ENCODE data around the gene RB1.
"Not testable (repeated sequence)": the region's sequence is repeated elsewhere in the genome, so short reads cannot be mapped to it uniquely, and the experiment has no call there.

RB1 gene

GRCh38 chr13:48297131-48297786, 6.3 kb upstream of the RB1 start:
- DNase-seq (ENCODE audit: low read depth in 2 of 2) = no peak

- no peak for DNase-seq (ENCODE audit: low read depth in 2 of 2)
Measured at GRCh38 chr13:48299591-48299990, 4.0 kb upstream of the RB1 start.

GRCh38 chr13:48302871-48303358, 636 bp upstream of the RB1 start:
- DNase-seq (ENCODE audit: low read depth in 2 of 2) = no peak

- no peak for DNase-seq (ENCODE audit: low read depth in 2 of 2)
Measured at GRCh38 chr13:48304143-48304876, 759 bp downstream of the RB1 start.

- DNase-seq (ENCODE audit: low read depth in 2 of 2) = no peak
Measured at GRCh38 chr13:48311223-48311622, 7.7 kb downstream of the RB1 start.

GRCh38 chr13:48315969-48316650, 12.6 kb downstream of the RB1 start:
- no peak for DNase-seq (ENCODE audit: low read depth in 2 of 2)

GRCh38 chr13:48316826-48317510, 13.4 kb downstream of the RB1 start:
- no peak for DNase-seq (ENCODE audit: low read depth in 2 of 2)

GRCh38 chr13:48317511-48318376, 14.2 kb downstream of the RB1 start:
- DNase-seq (ENCODE audit: low read depth in 2 of 2) = no peak

- DNase-seq (ENCODE audit: low read depth in 2 of 2) = no peak
Measured at GRCh38 chr13:48318377-48318811, 14.8 kb downstream of the RB1 start.

- no peak for DNase-seq (ENCODE audit: low read depth in 2 of 2)
Measured at GRCh38 chr13:48318821-48319511, 15.4 kb downstream of the RB1 start.

- DNase-seq (ENCODE audit: low read depth in 2 of 2) = no peak
Measured at GRCh38 chr13:48319531-48320398, 16.2 kb downstream of the RB1 start.

- no peak for DNase-seq (ENCODE audit: low read depth in 2 of 2)
Measured at GRCh38 chr13:48320399-48320790, 16.8 kb downstream of the RB1 start.

GRCh38 chr13:48320891-48321510, 17.4 kb downstream of the RB1 start:
- DNase-seq (ENCODE audit: low read depth in 2 of 2) = no peak

- no peak for DNase-seq (ENCODE audit: low read depth in 2 of 2)
Measured at GRCh38 chr13:48322294-48322693, 18.7 kb downstream of the RB1 start.

- DNase-seq (ENCODE audit: low read depth in 2 of 2) = no peak
Measured at GRCh38 chr13:48333976-48334375, 30.4 kb downstream of the RB1 start.

- DNase-seq (ENCODE audit: low read depth in 2 of 2) = no peak
Measured at GRCh38 chr13:48334534-48335127, 31.1 kb downstream of the RB1 start.

- not testable (repeated sequence) for DNase-seq (ENCODE audit: low read depth in 2 of 2)
Measured at GRCh38 chr13:48339198-48339597, 35.6 kb downstream of the RB1 start.

GRCh38 chr13:48344264-48344663, 40.7 kb downstream of the RB1 start:
- no peak for DNase-seq (ENCODE audit: low read depth in 2 of 2)

- DNase-seq (ENCODE audit: low read depth in 2 of 2) = no peak
Measured at GRCh38 chr13:48346583-48346982, 43.0 kb downstream of the RB1 start.
